Sigmoid colon (tissue), 7 donors: ENCODE data around the gene BTN1A1. TPM values are rescaled to one million over a fixed set of nuclear protein-coding genes. Genes with fewer than 3 reads are reported as not detected.
"Not testable (repeated sequence)": the region's sequence is repeated elsewhere in the genome, so short reads cannot be mapped to it uniquely, and the experiment has no call there.

ENCODE experiments used
- DNase-seq: peaks from one replicate; pipeline ENCODE4 v3.0.0-alpha.2; 2019
- H3K27ac ChIP-seq, 4 donors: fragments of 200-600 bp; sonication (generic); one replicate each; pipeline ENCODE4 v1.5.1; 2016 to 2019; ENCODE audit warnings: mild to moderate bottlenecking in 1 of 4
- H3K27me3 ChIP-seq, 3 donors: fragments of 200-600 bp; sonication (generic); one replicate each; pipeline ENCODE4 v1.5.1; 2019; ENCODE audit warnings: mild to moderate bottlenecking in 1 of 3
- H3K36me3 ChIP-seq, 4 donors: fragments of 200-600 bp; sonication (generic); one replicate each; pipeline ENCODE4 v1.5.1; 2016 to 2019
- H3K4me1 ChIP-seq, 4 donors: fragments of 200-600 bp; sonication (generic); one replicate each; pipeline ENCODE4 v1.5.1; 2017 to 2019
- H3K4me3 ChIP-seq, 4 donors: fragments of 200-600 bp; sonication (generic); one replicate each; pipeline ENCODE4 v1.5.1; 2017 to 2019; ENCODE audit warnings: mild to moderate bottlenecking in 2 of 4, moderate library complexity in 1 of 4
- H3K9me3 ChIP-seq, 4 donors: fragments of 200-600 bp in 3 of 4; sonication (generic) in 3 of 4; one replicate each; pipeline versions ENCODE4 v1.5.1 to v1.6.1; 2013 to 2019
- CTCF ChIP-seq, 4 experiments: fragments of 450-650 bp in 3 of 4; fragments of 200-600 bp in 1 of 4; IDR thresholded peaks; one replicate each; pipeline ENCODE4 v1.5.1; 2016 to 2019; ENCODE audit warnings: antibody characterized with exemption in 4 of 4, mild to moderate bottlenecking in 3 of 4, moderate library complexity in 2 of 4
- EP300 ChIP-seq, 4 donors: sonication (generic); formaldehyde crosslinking; IDR thresholded peaks; one replicate each; pipeline ENCODE4 v1.6.1; 2017; ENCODE audit warnings: antibody characterized with exemption in 4 of 4
- POLR2A ChIP-seq, 2 donors: fragments of 450-650 bp; IDR thresholded peaks; one replicate each; pipeline ENCODE4 v1.6.1; 2016; ENCODE audit warnings: antibody characterized with exemption in 2 of 2, mild to moderate bottlenecking in 2 of 2, moderate library complexity in 2 of 2
- POLR2AphosphoS5 ChIP-seq, 4 donors: sonication (generic); formaldehyde crosslinking; IDR thresholded peaks; one replicate each; pipeline ENCODE4 v1.6.1; 2017; ENCODE audit warnings: antibody characterized with exemption in 4 of 4
- WGBS, 2 donors: extraction: QIAGEN DNeasy Blood & Tissue Kit; methylation state at CpG; one replicate each; pipeline ENCODE4 v1.1.7; 2013; 5-methylcytosine and 5-hydroxymethylcytosine counted together
- intact Hi-C: fragments of 100-400 bp; cut with DNase I; formaldehyde crosslinking; loops from one replicate; pipeline ENCODE4 v1.15.1; 2023
- polyA plus RNA-seq, 3 donors: library from polyadenylated mRNA; stranded (reverse); fragments of 200-250 nt; gene quantifications; one replicate each; pipeline ENCODE4 v1.2.3, GENCODE V29; 2013
- total RNA-seq, 4 donors: library from RNA; depleted of rRNA; stranded (reverse); fragments of >200 nt; gene quantifications; one replicate each; pipeline ENCODE4 v1.1.0, GENCODE V29; 2016
- donor health status: healthy with polysubstance abuse.
- donor health status: Bipolar disorder and iron deficiency.
- donor health status: healthy.

The BTN1A1 gene
- total and polyA plus RNA-seq, 7 donors, result 0.20 to 0.28 TPM; not detected in 5

- intact Hi-C loops, result loop anchor here (5.0 to 10.0 kb wide), 4 partner anchors 58 to 936 kb away; partner anchors contain the start of genes ABT1 and ZNF184
- no peaks in the 10 kb centered on the region for H3K27me3 ChIP-seq
Observed at GRCh38 chr6:26539071-26539615, 39.0 kb downstream of the BTN1A1 start.

GRCh38 chr6:26541579-26541978, 41.5 kb downstream of the BTN1A1 start:
- DNase-seq, result no peak
- Histone ChIP-seq H3K4me1 (peaks cover 0 to 26% (median 14%) of the 10 kb centered on the region in 4 donors), H3K27me3 (no peaks in the 10 kb centered on the region), H3K9me3 (no peaks in the 10 kb centered on the region), H3K4me3 (no peak overlapping the region), H3K27ac (no peak overlapping the region), H3K36me3 (peaks cover 8 to 42% (median 14%) of the 10 kb centered on the region in 4 donors)
- 79 to 80% methylated on average over 1 of the region's 1 CpG for WGBS, 2 donors
- TF ChIP-seq CTCF (IDR thresholded peaks at IDR 0.05) (no peak), POLR2A (IDR thresholded peaks at IDR 0.05) (no peak), POLR2AphosphoS5 (IDR thresholded peaks at IDR 0.05) (no peak), EP300 (IDR thresholded peaks at IDR 0.05) (no peak)
- intact Hi-C loops, result no loop called here

More at GRCh38 chr6:26539071-26539615, 39.0 kb downstream of the BTN1A1 start:
- H3K4me1 ChIP-seq, result peaks cover 0 to 38% (median 25%) of the 10 kb centered on the region in 4 donors
- WGBS, 2 donors, result 67 to 74% methylated on average over 16 of the region's 16 CpGs
- peak overlapping the region; percentile 78 to 95 (median 86) for H3K4me3 ChIP-seq
- no peaks in the 10 kb centered on the region for H3K9me3 ChIP-seq
- no peak for DNase-seq
- no peak for TF ChIP-seq EP300 (IDR thresholded peaks at IDR 0.05)
- TF ChIP-seq POLR2A (IDR thresholded peaks at IDR 0.05), result no peak
- no peak for TF ChIP-seq POLR2AphosphoS5 (IDR thresholded peaks at IDR 0.05)
- no peak for TF ChIP-seq CTCF (IDR thresholded peaks at IDR 0.05)
- H3K27ac ChIP-seq, result peak overlapping the region; percentile 87 to 98 (median 94)
- peaks cover 0 to 17% (median 4%) of the 10 kb centered on the region in 4 donors for H3K36me3 ChIP-seq

GRCh38 chr6:26543953-26544352, 43.9 kb downstream of the BTN1A1 start:
- Histone ChIP-seq H3K27me3 (no peaks in the 10 kb centered on the region), H3K36me3 (peaks cover 8 to 44% (median 16%) of the 10 kb centered on the region in 4 donors), H3K4me1 (peaks cover 0 to 20% (median 7%) of the 10 kb centered on the region in 4 donors), H3K27ac (no peak overlapping the region), H3K4me3 (no peak overlapping the region), H3K9me3 (no peaks in the 10 kb centered on the region)
- no peak for DNase-seq
- intact Hi-C loops, result no loop called here
- TF ChIP-seq CTCF (IDR thresholded peaks at IDR 0.05), result no peak
- TF ChIP-seq POLR2A (IDR thresholded peaks at IDR 0.05), result no peak
- no peak for TF ChIP-seq POLR2AphosphoS5 (IDR thresholded peaks at IDR 0.05)
- no peak for TF ChIP-seq EP300 (IDR thresholded peaks at IDR 0.05)

GRCh38 chr6:26544473-26544872, 44.4 kb downstream of the BTN1A1 start:
- TF ChIP-seq EP300 (IDR thresholded peaks at IDR 0.05) (no peak), CTCF (IDR thresholded peaks at IDR 0.05) (no peak), POLR2AphosphoS5 (IDR thresholded peaks at IDR 0.05) (no peak), POLR2A (IDR thresholded peaks at IDR 0.05) (no peak)
- H3K4me1 ChIP-seq, result peaks cover 0 to 15% (median 5%) of the 10 kb centered on the region in 4 donors

GRCh38 chr6:26545627-26546026, 45.5 kb downstream of the BTN1A1 start:
- Histone ChIP-seq H3K27ac (no peak overlapping the region), H3K4me3 (no peak overlapping the region), H3K9me3 (no peaks in the 10 kb centered on the region), H3K27me3 (no peaks in the 10 kb centered on the region), H3K36me3 (peaks cover 8 to 41% (median 16%) of the 10 kb centered on the region in 4 donors), H3K4me1 (peaks cover 0 to 9% (median 2%) of the 10 kb centered on the region in 4 donors)
- intact Hi-C loops, result no loop called here
- no peak for DNase-seq
- WGBS, 2 donors, result 90 to 92% methylated on average over 6 of the region's 6 CpGs
- TF ChIP-seq POLR2A (IDR thresholded peaks at IDR 0.05) (no peak), CTCF (IDR thresholded peaks at IDR 0.05) (no peak), EP300 (IDR thresholded peaks at IDR 0.05) (no peak), POLR2AphosphoS5 (IDR thresholded peaks at IDR 0.05) (no peak)

More at GRCh38 chr6:26544473-26544872, 44.4 kb downstream of the BTN1A1 start:
- intact Hi-C loops, result no loop called here
- Histone ChIP-seq H3K27me3 (no peaks in the 10 kb centered on the region), H3K4me3 (no peak overlapping the region), H3K9me3 (no peaks in the 10 kb centered on the region), H3K27ac (no peak overlapping the region), H3K36me3 (peaks cover 8 to 44% (median 16%) of the 10 kb centered on the region in 4 donors)
- no peak for DNase-seq

- H3K4me3 ChIP-seq, DNase-seq, intact Hi-C loops, H3K27ac ChIP-seq, H3K9me3 ChIP-seq, H3K27me3 ChIP-seq: not testable (repeated sequence)
- 94 to 96% methylated on average over 18 of the region's 18 CpGs for WGBS, 2 donors
- peaks cover 0 to 12% (median 0%) of the 10 kb centered on the region in 4 donors for H3K4me1 ChIP-seq
- H3K36me3 ChIP-seq, result peaks cover 8 to 39% (median 16%) of the 10 kb centered on the region in 4 donors
Observed at GRCh38 chr6:26547363-26547762, 47.3 kb downstream of the BTN1A1 start.
